ENCODE data around the gene DDC. TPM values are rescaled to one million over a fixed set of nuclear protein-coding genes. Genes with fewer than 3 reads are reported as not detected.

The DDC gene
- total and polyA plus RNA-seq, 7 donors = 0.36 to 77.2 (median 49.9) TPM; not detected in 3

DNA sequence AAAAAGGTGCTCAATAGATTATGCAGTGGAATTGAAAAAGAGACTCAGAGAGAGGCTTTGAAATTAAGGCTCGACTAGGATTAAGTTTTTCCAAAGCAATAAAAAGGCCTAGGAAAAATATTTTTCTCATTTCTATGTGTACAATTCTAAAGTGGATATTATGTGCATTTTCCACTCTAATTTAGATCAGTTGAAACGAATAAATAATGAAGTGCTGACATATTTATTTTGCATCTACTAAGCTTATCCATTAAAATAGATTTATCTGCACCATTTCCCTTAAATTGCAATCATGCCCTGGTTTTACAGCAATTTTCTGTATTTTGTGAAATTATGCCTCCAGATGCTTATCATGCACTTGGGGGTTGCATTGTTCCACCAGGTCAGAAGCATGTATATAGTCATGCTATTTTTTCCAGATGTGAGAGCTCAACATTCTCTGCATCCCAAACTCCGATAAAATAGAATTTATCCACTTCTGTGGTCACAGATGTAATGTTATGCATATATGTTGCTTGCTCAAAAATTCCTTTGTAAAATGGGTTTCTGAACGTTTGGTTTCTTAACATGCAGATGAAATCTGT, 133.4 kb downstream of the DDC start:
- WGBS, 2 donors = 76 to 79% methylated on average over 4 of the region's 4 CpGs
- Histone ChIP-seq H3K4me1 (no peaks in the 10 kb centered on the region), H3K9me3 (no peaks in the 10 kb centered on the region), H3K36me3 (no peaks in the 10 kb centered on the region), H3K4me3 (no peak overlapping the region), H3K27ac (no peak overlapping the region), H3K27me3 (no peaks in the 10 kb centered on the region)
- no peak for TF ChIP-seq POLR2AphosphoS5 (IDR thresholded peaks at IDR 0.05)
- TF ChIP-seq, protein P1, sequence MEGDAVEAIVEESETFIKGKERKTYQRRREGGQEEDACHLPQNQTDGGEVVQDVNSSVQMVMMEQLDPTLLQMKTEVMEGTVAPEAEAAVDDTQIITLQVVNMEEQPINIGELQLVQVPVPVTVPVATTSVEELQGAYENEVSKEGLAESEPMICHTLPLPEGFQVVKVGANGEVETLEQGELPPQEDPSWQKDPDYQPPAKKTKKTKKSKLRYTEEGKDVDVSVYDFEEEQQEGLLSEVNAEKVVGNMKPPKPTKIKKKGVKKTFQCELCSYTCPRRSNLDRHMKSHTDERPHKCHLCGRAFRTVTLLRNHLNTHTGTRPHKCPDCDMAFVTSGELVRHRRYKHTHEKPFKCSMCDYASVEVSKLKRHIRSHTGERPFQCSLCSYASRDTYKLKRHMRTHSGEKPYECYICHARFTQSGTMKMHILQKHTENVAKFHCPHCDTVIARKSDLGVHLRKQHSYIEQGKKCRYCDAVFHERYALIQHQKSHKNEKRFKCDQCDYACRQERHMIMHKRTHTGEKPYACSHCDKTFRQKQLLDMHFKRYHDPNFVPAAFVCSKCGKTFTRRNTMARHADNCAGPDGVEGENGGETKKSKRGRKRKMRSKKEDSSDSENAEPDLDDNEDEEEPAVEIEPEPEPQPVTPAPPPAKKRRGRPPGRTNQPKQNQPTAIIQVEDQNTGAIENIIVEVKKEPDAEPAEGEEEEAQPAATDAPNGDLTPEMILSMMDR (IDR thresholded peaks at IDR 0.05) = no peak
- no peak for TF ChIP-seq POLR2A (IDR thresholded peaks at IDR 0.05)
- no peak for TF ChIP-seq EP300 (IDR thresholded peaks at IDR 0.05)
- no peak for DNase-seq
- intact Hi-C loops (cut with DNase I) = no loop called here

DNA sequence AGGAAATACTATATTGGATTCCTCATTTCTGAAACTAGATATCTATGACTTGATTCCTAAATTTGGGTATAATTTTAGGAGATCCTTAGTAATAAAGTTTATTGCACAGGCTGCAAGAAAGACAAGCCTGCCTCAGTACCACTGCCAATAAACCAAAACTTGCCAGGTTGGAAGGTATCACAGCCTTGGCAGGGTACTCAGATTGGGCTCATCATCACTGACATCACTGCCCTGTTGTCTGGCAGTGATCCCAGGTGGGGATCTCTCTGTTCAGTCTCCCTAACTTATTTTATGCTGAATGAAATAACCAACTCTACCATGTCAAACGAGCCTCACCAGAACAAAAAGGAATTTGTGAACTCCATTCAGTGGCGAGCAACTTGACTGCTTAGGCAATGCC, 133.9 kb downstream of the DDC start:
- H3K4me3 ChIP-seq = no peak overlapping the region
- H3K9me3 ChIP-seq = no peaks in the 10 kb centered on the region
- 83 to 92% methylated on average over 2 of the region's 2 CpGs for WGBS, 2 donors
- H3K4me1 ChIP-seq = no peaks in the 10 kb centered on the region
- TF ChIP-seq, protein P1 (IDR thresholded peaks at IDR 0.05) = no peak
- no peak for TF ChIP-seq POLR2A (IDR thresholded peaks at IDR 0.05)
- no peak for TF ChIP-seq POLR2AphosphoS5 (IDR thresholded peaks at IDR 0.05)
- no peak for TF ChIP-seq EP300 (IDR thresholded peaks at IDR 0.05)
- DNase-seq = no peak
- intact Hi-C loops (cut with DNase I) = no loop called here
- H3K27ac ChIP-seq = no peak overlapping the region
- no peaks in the 10 kb centered on the region for H3K36me3 ChIP-seq
- no peaks in the 10 kb centered on the region for H3K27me3 ChIP-seq

DNA sequence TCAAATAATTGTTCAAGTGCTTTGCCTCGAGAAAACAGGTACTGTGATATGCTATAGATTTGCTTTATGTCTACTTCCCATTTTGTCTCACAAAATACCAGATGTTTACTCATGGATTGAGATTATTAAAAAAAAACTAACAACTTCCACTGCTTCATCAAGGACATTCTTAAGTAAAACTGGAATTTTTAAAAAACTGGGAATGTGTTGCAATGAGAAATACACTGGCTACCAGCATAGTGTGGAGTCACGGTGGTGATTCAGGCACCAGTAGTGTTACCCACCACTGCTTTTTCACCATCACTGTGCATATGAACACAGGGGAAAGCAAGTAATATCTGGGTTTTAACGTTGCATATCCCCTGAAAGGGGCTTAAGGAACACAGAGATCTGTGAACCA, 136.3 kb downstream of the DDC start:
- Histone ChIP-seq H3K27ac (no peak overlapping the region), H3K4me3 (no peak overlapping the region), H3K9me3 (no peaks in the 10 kb centered on the region), H3K4me1 (no peaks in the 10 kb centered on the region), H3K36me3 (no peaks in the 10 kb centered on the region), H3K27me3 (no peaks in the 10 kb centered on the region)
- no peak for DNase-seq
- WGBS, 2 donors = 84 to 85% methylated on average over 3 of the region's 3 CpGs
- intact Hi-C loops (cut with DNase I) = no loop called here
- TF ChIP-seq POLR2AphosphoS5 (IDR thresholded peaks at IDR 0.05) (no peak), POLR2A (IDR thresholded peaks at IDR 0.05) (no peak), EP300 (IDR thresholded peaks at IDR 0.05) (no peak)
- TF ChIP-seq, protein P1 (IDR thresholded peaks at IDR 0.05) = no peak

DNA sequence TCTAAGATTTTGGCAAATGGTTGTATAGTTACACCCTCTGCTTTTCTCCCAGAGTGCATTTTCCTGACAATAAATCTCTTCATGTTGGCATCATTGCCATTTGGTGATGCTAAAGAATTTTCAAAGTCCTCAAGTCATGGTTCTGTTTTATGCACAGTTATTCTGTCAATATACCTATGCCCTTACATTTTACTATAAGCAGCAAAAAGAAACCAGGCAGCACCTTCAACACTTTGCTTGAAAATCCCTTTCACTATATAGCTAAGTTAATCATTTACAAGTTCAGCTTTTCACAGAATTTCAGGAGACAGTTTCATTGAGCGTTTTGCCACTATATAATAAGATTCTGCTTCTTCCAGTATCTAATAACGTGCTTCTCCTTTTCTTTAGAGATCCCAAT, 137.7 kb downstream of the DDC start:
- H3K27ac ChIP-seq = no peak overlapping the region
- H3K4me1 ChIP-seq = no peaks in the 10 kb centered on the region
- no peak overlapping the region for H3K4me3 ChIP-seq
- intact Hi-C loops (cut with DNase I) = no loop called here
- TF ChIP-seq POLR2A (IDR thresholded peaks at IDR 0.05) (no peak), POLR2AphosphoS5 (IDR thresholded peaks at IDR 0.05) (no peak), EP300 (IDR thresholded peaks at IDR 0.05) (no peak)
- TF ChIP-seq, protein P1 (IDR thresholded peaks at IDR 0.05) = no peak
- WGBS, 2 donors = 64 to 90% methylated on average over 2 of the region's 2 CpGs
- no peaks in the 10 kb centered on the region for H3K36me3 ChIP-seq
- H3K27me3 ChIP-seq = no peaks in the 10 kb centered on the region
- DNase-seq = no peak
- H3K9me3 ChIP-seq = no peaks in the 10 kb centered on the region

Data from sigmoid colon (tissue), 7 donors.